ENCODE measurements around the gene MACC1.
"Not testable (repeated sequence)": the region's sequence is repeated elsewhere in the genome, so short reads cannot be mapped to it uniquely, and the experiment has no call there.

Gene MACC1

GRCh38 chr7:20172736-20173334, 44.3 kb downstream of the MACC1 start:
- DNase-seq: peak; percentile 18

GRCh38 chr7:20170633-20171032, 46.6 kb downstream of the MACC1 start:
- DNase-seq: no peak

DNA sequence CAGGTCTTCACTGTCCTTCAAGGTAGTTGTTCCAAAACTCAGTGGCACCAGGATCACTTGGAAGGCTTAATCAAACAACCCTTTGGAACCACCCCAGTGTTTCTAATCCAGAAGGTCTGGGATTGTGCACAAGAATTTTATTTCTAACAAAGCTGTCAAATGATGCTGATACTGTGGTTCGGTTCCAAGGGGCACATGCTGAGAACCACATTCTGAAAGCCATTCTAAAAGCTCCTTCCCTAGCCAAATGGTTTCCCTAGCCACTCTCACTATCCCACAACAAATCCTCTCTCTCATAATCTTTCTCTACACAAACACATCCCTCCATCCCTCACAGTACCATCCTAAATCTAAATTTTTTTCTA, 52.1 kb downstream of the MACC1 start:
- no peak for DNase-seq

DNA sequence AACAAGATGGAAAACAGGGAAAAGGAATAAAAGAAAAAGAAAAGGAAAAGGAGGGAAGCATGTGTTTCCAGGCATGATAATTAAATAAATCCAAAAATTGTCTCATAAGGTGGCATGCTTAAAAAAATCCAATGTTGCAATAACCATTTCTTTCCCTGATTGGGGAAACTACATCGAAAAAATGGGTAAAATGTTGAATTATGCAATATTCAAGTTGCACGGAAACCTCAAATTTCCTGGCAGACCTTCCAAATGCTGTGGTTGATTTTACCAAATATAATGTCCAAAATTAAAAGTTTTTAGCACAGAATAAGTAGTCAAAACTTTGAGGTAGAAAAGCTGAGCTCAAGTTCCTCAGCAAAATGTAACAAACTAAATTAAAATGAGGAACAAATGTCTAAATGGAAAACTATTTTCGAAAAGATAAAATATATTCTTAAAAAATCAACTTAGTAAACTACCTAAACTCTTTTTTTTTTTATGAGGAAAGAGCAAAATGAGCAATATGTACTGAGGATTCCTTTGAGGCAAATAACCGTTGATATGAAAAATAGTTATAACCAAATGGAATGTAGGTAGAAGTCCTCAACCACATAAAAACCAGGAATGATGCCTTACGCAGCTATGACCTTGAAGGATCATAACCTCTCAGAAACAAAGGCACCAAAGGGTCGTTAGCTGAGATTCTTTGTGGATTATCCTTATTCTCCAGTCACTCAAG, 52.6 kb downstream of the MACC1 start:
- DNase-seq: peak; percentile 20

DNA sequence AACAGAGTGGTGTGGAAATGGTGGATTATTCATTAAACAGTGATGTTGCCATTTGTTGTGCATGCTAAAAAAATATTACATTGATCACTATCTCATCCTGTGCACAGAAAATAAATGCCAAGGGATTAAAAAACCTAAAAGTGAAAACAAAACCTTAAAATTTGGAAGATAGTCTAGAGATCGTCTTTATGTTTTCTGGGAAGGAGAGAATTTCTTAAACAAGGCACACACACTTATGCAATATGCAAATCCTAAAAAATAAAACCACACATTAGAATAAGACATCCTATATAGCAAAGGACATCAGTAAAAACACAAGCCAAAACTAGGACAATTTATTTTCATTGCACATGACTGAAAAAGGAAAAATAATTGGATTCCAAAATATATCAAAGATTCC, 54.5 kb downstream of the MACC1 start:
- DNase-seq: no peak

DNA sequence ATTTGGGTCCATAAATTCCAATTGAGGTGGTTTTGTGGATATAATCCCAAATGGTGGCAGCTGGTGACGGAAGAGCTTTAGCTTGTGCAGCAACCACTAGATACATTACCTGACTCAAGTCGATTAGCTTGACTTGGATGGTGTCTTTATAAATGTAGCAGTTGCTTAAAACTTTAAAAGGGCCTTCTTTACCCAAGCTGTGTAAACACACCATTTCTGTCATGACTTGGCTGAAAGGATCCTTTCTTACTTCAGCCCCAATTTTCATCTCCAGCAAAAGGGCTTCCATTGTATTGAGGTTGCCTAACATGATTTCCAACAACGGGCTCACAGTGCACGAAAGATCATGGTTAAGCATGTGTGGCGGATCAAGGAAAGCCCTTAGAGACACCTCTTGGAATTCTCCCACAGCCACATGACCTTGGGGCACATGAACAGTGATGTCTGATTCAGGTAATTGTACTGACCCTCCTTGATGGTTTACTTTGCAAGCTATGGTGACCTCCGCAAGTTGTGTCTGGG, 57.9 kb downstream of the MACC1 start:
- no peak for DNase-seq

GRCh38 chr7:20158684-20159083, 58.5 kb downstream of the MACC1 start:
- no peak for DNase-seq

DNA sequence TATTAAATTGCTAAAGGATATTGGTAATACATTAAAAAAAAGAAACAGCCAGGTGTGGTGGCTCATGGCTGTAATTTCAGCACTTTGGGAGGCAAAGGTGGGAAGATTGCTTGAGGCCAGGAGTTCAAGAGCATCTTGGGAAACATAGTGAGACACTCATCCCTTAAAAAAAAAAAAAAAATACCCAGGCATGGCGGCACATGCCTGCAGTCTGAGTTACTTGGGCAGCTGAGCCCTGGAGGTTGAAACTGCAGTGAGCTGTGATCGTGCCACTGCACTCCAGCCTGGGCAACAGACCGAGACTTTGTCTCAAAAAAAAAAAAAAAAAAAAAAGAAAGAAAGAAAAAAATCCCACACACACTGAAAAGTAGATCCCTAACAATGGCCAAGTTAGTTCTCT, 59.7 kb downstream of the MACC1 start:
- no peak for DNase-seq

DNA sequence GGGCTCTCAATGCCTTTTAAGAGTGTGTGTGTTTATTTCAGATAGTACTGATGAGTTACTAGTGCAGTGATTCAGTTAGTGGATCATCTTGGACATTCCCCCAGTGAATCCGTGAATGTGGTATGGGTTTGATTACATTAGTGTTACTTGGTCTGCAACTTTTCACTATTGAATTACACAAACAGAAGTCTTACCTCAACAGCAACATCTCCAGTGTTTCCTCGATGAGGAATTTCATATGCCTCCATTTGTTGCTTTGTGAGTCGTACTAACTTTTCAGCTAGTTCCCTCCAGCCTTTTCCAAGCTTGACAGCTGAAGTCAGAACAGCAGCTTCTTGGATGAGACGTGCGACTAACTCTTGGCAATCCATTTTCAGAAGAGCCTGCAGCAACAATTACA, 63.2 kb downstream of the MACC1 start:
- DNase-seq: no peak

GRCh38 chr7:20153567-20153966, 63.6 kb downstream of the MACC1 start:
- no peak for DNase-seq

DNA sequence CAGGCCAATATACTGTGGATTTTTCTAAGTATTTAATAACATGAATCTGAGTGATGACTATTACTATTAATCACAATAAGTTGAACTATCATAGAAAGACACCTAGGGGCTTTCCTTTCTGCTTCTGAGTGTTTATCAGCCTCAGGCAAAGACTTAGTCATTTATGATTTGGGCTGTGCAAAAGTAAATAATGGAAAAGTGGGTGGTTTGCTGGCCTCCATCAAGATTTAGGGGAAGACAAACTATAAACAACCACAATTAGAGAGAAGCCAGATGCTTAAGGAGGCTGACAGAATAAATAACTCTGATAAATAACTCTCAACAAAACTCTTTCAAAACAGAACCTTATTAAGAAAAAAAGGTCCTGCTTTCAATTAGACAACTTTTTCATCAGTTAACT, 64.7 kb downstream of the MACC1 start:
- DNase-seq: no peak

DNA sequence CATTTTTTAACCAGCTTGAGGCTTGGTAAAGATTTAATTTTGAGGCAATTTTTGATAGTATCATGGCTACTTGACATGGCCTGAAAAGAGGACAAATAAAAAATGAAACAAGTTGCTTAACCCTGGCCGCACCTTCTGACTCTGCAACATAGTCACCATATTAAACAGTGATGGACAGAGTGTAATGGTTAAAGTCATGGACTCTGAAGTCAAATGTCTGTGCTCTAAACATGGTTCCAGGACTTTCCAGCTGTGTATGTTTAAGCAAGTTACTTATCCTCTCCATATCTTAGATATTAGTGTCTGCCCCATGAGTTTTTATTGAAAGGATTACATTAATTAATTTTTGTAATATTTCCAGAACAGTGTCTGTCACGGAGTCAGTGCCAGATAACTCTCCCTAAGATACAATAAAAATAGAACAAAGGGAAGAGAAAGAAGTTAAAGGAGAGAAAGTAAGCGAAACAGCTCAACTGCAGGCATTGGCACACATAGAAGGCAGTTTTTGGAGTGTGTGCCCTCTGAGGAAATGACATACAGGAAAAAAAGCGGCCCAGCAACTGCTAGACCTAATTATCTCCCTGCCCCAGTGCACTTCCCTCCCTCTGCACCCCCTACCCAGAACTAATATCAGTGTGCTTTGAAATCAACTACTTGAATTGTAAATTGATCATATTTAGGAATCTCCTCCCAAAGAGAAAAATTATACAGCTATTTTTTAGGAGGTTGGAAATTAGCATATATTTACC, 65.3 kb downstream of the MACC1 start:
- no peak for DNase-seq

- no peak for DNase-seq
Measured at GRCh38 chr7:20146451-20146850, 70.7 kb downstream of the MACC1 start.

- DNase-seq: no peak
Measured at GRCh38 chr7:20144801-20145200, 72.4 kb downstream of the MACC1 start.

GRCh38 chr7:20141666-20142065, 75.5 kb downstream of the MACC1 start:
- no peak for DNase-seq

GRCh38 chr7:20141002-20141345, 76.2 kb downstream of the MACC1 start:
- DNase-seq: no peak

- no peak for DNase-seq
Measured at GRCh38 chr7:20140291-20141001, 76.7 kb downstream of the MACC1 start.

DNA sequence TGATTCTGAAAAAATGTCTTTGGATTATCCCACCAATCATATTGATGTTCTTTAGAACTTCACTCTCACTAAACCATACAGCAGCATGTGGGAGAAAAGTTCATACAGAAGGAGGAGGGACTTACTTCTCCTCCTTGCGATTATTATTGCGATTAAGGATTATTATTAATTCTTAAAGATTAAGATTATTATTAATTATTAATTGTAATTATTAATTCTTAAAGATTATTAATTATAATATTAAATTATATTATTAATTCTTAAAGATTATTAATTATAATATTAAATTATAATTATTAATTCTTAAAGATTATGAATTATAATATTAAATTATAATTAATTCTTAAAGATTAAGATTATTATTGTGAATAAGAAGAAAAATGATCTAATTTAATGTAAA, 80.5 kb downstream of the MACC1 start:
- DNase-seq: no peak

GRCh38 chr7:20133803-20134202, 83.4 kb downstream of the MACC1 start:
- DNase-seq: no peak

GRCh38 chr7:20132585-20132984, 84.6 kb downstream of the MACC1 start:
- no peak for DNase-seq

GRCh38 chr7:20131776-20132175, 85.4 kb downstream of the MACC1 start:
- DNase-seq: no peak

- DNase-seq: no peak
Measured at GRCh38 chr7:20129920-20130319, 87.3 kb downstream of the MACC1 start.

DNA sequence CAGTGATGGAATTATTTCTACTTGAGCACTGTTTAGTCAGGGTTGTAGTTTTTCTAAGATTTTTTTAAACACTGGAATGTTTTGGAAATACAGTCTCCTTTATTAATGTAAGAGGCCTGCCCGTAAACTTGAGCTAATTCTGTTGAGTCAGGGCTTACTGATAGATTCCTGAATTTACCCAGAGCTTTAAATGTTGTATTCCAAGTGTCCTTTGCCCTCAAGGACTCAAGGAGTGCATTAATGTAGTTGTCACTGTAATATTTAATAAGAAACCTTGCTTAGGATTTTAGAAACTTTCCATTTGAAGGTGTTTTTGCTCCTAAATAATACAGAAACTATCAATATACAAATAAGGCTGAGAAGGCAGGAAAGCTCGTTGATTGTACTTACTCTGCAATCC, 89.2 kb downstream of the MACC1 start:
- no peak for DNase-seq

GRCh38 chr7:20126060-20126459, 91.1 kb downstream of the MACC1 start:
- not testable (repeated sequence) for DNase-seq
